Suppressor macrophage (primary cell): ENCODE measurements around the gene UQCC5.
A peak's percentile ranks its signal among the peaks of the same experiment; 100 is the strongest.

Experiments used
- DNase-seq, 4 experiments: peaks; one replicate each; pipeline ENCODE4 v3.0.0-alpha.2; 2020 to 2022

UQCC5 gene

GRCh38 chr3:52534281-52535183, 1.9 kb upstream of the UQCC5 start:
- no peak for DNase-seq

- DNase-seq = no peak
These were observed 844 bp upstream of the UQCC5 start for GRCh38 chr3:52535411-52536111.

- no peak for DNase-seq
These were observed 365 bp upstream of the UQCC5 start for GRCh38 chr3:52536112-52536368.

- no peak for DNase-seq
These were observed 788 bp downstream of the UQCC5 start for GRCh38 chr3:52537165-52537620.

GRCh38 chr3:52537726-52538421, 1.5 kb downstream of the UQCC5 start:
- no peak for DNase-seq

GRCh38 chr3:52539010-52539653, 2.7 kb downstream of the UQCC5 start:
- DNase-seq = no peak

- no peak for DNase-seq
These were observed 4.6 kb downstream of the UQCC5 start for GRCh38 chr3:52541050-52541449.

GRCh38 chr3:52544937-52545336, 8.5 kb downstream of the UQCC5 start:
- DNase-seq = no peak

- no peak for DNase-seq
These were observed 9.9 kb downstream of the UQCC5 start for GRCh38 chr3:52546111-52546901.

GRCh38 chr3:52547143-52547542, 10.7 kb downstream of the UQCC5 start:
- DNase-seq = no peak

- DNase-seq = no peak
These were observed 14.7 kb downstream of the UQCC5 start for GRCh38 chr3:52551118-52551517.

GRCh38 chr3:52552089-52552488, 15.7 kb downstream of the UQCC5 start:
- peak in 2 of 4 experiments; percentile 24 to 36 for DNase-seq

GRCh38 chr3:52554026-52554755, 17.8 kb downstream of the UQCC5 start:
- DNase-seq = no peak

- DNase-seq = no peak
These were observed 18.7 kb downstream of the UQCC5 start for GRCh38 chr3:52555056-52555455.

- DNase-seq = no peak
These were observed 20.9 kb downstream of the UQCC5 start for GRCh38 chr3:52557011-52557960.

- no peak for DNase-seq
These were observed 22.0 kb downstream of the UQCC5 start for GRCh38 chr3:52558436-52558835.

GRCh38 chr3:52561028-52561747, 24.8 kb downstream of the UQCC5 start:
- no peak for DNase-seq

GRCh38 chr3:52563984-52564383, 27.6 kb downstream of the UQCC5 start:
- DNase-seq = no peak

GRCh38 chr3:52568069-52568468, 31.7 kb downstream of the UQCC5 start:
- DNase-seq = no peak

- DNase-seq = no peak
These were observed 33.7 kb downstream of the UQCC5 start for GRCh38 chr3:52570076-52570475.
